CD4-positive, alpha-beta T cell treated with Interferon alpha-2 for 1 hour (primary cell): ENCODE results near the gene SCRT2.

Experiments used
- DNase-seq, 2 donors: peaks; one replicate each; pipeline ENCODE4 v3.0.0-alpha.2; 2020 to 2022

SCRT2 gene

DNA sequence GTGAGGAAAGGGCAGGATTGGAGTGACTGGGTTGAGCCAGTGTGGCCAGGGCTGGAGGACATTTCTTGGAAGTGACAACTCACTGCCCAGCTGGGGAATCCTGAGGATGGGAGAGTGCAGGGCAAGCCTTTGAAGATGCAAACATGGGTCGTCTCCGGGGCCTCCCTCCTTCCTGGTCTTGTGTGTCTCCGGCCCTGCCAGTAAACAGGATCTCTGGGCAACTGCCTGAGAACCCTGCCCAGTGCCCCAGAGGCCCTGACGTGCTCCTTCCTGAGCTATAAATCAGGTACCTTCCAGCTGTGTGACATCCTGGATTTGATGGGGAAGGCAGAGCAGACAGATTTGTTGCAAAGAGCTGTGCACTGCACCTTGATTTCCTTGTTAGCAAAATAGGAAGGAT, 52.6 kb downstream of the SCRT2 start:
- no peak for DNase-seq

DNA sequence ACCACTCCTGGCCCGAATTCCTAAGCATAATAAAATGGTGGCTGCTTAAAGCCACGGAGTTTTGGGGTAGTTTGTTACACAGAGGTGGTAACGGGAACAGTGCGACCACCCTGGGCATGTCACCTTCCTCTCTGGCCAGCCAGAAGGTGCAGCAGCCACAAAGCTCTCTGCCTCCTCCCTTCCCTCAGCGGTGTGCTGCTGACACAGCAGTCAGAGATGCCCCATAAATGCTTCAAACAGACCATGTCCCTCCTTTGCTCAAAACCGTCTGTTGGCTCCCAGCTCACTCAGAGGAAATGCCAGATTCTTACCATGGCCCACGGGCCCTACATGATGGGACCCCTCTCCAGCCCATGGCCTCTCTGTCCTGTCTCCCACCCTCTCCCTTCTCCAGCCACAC, 53.4 kb downstream of the SCRT2 start:
- no peak for DNase-seq

DNA sequence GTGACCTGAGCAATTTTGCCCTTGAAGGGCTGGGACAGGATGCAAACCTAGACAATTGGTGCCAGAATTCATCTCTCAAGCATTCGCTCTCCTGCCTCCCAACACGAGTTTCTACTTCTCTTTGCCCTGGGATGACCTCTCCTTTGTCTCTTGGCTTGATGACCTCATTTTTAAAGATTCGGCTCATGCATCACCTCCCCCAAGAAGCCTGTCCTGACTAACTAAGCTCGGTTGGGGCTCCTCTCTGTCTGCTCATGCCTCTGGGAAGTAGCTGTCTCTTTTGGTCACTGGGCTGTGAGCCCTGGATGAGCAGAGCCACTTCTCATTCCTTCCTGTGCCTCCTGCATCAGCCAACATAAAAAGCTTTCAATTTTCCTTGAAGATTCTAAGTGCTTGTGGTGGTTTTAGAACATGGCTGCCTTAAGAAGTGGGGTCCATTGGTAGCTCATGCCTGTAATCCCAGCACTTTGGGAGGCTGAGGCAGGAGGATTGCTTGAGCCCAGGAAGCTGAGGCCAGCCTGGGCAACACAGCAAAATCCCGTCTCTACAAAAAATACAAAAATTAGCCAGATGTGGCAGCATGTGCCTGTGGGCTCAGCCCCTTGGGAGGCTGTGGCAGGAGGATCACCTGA, 54.4 kb downstream of the SCRT2 start:
- no peak for DNase-seq

DNA sequence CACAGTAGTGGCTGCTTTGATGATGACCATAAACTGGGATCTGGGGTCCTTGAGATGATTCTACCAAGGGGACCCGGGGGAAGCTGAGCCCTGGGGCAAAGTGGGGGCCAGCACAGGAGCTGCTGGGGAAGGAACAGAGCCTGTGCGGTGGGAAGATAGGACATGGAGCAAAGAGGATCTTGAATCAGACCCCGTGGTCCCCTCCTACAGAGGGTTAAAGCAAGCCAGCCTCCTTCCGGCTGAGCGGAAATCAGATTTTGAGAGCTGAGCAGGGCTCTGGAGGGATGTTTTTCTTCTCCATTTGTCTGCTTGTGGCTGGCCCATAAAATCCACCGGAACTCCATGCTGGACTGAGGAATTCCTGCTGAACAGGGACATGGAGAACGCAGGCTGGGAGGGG, 55.4 kb downstream of the SCRT2 start:
- DNase-seq = no peak

DNA sequence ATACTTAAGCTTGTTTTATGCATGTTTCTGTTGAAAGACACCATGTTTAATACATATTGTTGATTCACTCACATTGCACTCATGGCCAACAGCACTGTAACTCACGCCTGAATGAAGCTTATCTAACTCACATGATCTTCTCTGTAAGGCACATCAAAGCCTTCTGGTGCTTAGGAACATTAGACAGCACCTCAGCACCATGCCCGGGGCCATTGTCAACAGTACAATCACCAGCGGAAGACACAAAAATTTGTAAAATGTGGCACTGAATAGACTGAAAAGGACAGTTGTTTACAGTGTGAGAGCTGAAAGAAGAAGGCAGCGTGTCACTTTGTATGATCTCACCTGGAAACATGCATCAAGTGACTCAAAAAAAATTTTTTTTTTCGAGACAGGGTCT, 56.6 kb downstream of the SCRT2 start:
- no peak for DNase-seq

DNA sequence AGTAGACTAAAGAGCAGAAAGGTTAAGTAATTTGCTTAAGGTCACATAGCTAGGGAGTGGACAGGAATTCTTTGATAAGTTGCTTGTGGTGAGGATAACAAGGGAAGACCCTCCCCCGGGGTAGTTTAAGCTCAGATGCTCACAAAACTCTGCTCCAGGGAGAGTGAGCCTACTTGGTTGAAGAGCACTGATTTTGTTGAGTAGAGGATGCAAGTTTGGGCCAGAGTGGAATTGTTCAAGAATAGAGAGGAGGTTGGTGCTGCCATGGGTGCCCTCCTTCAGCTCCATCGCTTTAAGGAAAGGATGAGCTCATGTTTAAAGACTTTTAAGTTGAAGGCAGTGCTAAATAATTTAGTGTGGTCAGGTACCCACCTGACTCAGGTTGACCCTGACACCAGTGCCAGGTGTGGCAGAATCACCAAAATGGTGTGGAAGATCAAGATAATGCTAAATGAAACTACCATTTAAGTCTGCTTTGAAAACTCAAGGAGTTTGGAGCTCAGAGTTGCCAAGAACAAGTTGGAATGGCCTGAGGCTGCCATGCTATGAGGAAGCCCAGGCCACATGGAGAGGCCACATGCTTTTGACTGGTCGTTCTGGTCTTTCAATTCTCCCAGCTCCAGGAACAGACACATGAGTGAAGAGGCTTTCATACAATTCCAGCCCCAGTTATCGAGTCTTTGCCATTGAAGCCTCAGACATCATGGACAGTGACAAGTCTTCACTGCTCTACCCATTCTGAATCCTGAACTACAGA, 57.5 kb downstream of the SCRT2 start:
- no peak for DNase-seq

DNA sequence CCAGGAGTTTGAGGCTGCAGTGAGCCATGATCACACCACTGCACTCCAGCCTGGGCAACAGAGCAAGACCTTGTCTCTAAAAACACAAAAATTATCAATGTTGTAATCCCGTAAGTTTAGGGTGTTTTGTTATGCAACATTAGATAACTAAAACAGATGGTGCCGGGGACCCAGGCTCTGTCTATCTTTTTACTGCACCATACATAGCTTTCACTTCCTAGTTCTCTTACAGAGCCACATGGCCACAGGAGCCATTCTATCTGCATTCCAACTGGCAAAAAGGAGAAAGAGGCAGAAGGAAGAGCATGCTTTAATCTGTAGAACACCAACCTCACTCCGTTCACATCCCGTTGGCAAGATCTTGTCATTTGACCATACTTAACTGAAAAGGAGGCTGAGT, 60.1 kb downstream of the SCRT2 start:
- no peak for DNase-seq

DNA sequence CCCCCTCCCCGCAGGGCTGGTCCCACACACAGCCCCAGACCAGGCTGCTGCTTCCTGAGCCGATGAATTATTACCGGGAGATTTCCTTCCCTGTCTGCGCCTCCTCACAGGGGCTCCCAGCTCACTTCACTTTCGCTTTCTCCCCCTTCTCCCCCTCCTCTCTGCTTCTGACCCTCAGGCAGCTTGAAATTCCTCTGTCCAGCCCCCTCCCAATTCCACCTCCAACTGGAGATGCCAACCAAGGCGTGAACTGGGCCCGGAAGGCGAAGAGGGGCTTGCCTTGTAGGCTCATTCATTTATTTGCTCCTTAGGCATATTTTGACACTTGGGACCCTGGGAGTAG, 63.8 kb downstream of the SCRT2 start:
- DNase-seq = no peak
